Esophagus squamous epithelium (tissue), 4 donors: ENCODE results near the gene FBXO47.

ENCODE experiments used
- POLR2A ChIP-seq, 4 donors: fragments of 450-650 bp; IDR thresholded peaks; one replicate each; pipeline ENCODE4 v1.6.1; 2017; ENCODE audit warnings: antibody characterized with exemption in 4 of 4, mild to moderate bottlenecking in 4 of 4, moderate library complexity in 3 of 4
- TF ChIP-seq, protein P1 (sequence below), 6 experiments: fragments of 450-650 bp in 4 of 6; fragments of 200-600 bp in 2 of 6; sonication (generic) in 2 of 6; IDR thresholded peaks; one replicate each; pipeline ENCODE4 v1.5.1; 2016 to 2019; ENCODE audit warnings: antibody characterized with exemption in 6 of 6, mild to moderate bottlenecking in 4 of 6, moderate library complexity in 4 of 6

GRCh38 chr17:38918916-38919315 lies 48.3 kb downstream of the FBXO47 start:
- TF ChIP-seq, protein P1, sequence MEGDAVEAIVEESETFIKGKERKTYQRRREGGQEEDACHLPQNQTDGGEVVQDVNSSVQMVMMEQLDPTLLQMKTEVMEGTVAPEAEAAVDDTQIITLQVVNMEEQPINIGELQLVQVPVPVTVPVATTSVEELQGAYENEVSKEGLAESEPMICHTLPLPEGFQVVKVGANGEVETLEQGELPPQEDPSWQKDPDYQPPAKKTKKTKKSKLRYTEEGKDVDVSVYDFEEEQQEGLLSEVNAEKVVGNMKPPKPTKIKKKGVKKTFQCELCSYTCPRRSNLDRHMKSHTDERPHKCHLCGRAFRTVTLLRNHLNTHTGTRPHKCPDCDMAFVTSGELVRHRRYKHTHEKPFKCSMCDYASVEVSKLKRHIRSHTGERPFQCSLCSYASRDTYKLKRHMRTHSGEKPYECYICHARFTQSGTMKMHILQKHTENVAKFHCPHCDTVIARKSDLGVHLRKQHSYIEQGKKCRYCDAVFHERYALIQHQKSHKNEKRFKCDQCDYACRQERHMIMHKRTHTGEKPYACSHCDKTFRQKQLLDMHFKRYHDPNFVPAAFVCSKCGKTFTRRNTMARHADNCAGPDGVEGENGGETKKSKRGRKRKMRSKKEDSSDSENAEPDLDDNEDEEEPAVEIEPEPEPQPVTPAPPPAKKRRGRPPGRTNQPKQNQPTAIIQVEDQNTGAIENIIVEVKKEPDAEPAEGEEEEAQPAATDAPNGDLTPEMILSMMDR (IDR thresholded peaks at IDR 0.05) = no peak
- TF ChIP-seq POLR2A (IDR thresholded peaks at IDR 0.05) = no peak
